Prostate gland (tissue), 2 donors: ENCODE data around the gene ALK.

Experiments
- POLR2A ChIP-seq: fragments of 450-650 bp; IDR thresholded peaks from one replicate; pipeline ENCODE4 v1.6.1; 2016; ENCODE audit warnings: antibody characterized with exemption, mild to moderate bottlenecking
- POLR2AphosphoS5 ChIP-seq: sonication (generic); formaldehyde crosslinking; IDR thresholded peaks from one replicate; pipeline ENCODE4 v1.6.1; 2017; ENCODE audit warnings: antibody characterized with exemption
- TF ChIP-seq, protein P1 (sequence below), 4 experiments: fragments of 200-600 bp in 2 of 4; fragments of 450-650 bp in 2 of 4; sonication (generic) in 2 of 4; IDR thresholded peaks; 1 replicate in 3 of 4; 2 replicates in 1 of 4; pipeline ENCODE4 v1.5.1; 2016 to 2019; ENCODE audit warnings: antibody characterized with exemption in 4 of 4, mild to moderate bottlenecking in 2 of 4, moderate library complexity in 2 of 4

DNA sequence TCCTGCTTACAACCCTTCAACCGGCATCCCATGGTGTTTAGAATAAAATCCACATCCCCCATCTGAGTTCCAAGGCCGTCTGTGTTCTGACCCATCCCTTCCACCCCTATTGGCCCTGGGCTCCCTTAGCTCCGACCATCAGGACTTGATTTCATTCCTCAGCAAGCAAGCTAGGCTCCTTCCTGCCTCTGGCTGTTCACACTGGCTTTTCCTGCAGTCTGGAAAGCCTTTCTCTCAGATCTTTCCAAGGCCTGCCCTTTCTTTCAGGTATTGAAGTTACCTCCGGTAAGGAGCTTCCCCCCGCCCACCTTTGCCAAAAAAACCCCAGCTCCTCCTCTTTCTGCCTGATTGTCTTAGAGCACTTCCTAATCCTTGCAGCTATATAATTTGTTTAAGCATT lies 719.4 kb downstream of the ALK start:
- TF ChIP-seq, protein P1, sequence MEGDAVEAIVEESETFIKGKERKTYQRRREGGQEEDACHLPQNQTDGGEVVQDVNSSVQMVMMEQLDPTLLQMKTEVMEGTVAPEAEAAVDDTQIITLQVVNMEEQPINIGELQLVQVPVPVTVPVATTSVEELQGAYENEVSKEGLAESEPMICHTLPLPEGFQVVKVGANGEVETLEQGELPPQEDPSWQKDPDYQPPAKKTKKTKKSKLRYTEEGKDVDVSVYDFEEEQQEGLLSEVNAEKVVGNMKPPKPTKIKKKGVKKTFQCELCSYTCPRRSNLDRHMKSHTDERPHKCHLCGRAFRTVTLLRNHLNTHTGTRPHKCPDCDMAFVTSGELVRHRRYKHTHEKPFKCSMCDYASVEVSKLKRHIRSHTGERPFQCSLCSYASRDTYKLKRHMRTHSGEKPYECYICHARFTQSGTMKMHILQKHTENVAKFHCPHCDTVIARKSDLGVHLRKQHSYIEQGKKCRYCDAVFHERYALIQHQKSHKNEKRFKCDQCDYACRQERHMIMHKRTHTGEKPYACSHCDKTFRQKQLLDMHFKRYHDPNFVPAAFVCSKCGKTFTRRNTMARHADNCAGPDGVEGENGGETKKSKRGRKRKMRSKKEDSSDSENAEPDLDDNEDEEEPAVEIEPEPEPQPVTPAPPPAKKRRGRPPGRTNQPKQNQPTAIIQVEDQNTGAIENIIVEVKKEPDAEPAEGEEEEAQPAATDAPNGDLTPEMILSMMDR (IDR thresholded peaks at IDR 0.05), result no peak
- TF ChIP-seq POLR2AphosphoS5 (no peak), POLR2A (no peak)
